Measurements from ENCODE around the gene DAGLA.
A peak's percentile ranks its signal among the peaks of the same experiment; 100 is the strongest.

DAGLA gene

GRCh38 chr11:61785837-61786402, 105.7 kb downstream of the DAGLA start:
- H3K4me3 ChIP-seq (ENCODE audit: low read depth in 1 of 2, low read length in 2 of 2), result no peak overlapping the region
- H3K27me3 ChIP-seq (ENCODE audit: control insufficient read depth in 1 of 2, insufficient read depth in 2 of 2, low read length in 2 of 2), result no peaks in the 10 kb centered on the region
- H3K27ac ChIP-seq (ENCODE audit: low read depth, low read length), result no peak overlapping the region
- H3K36me3 ChIP-seq (ENCODE audit: control insufficient read depth in 1 of 2, insufficient read depth in 2 of 2, low read length in 2 of 2), result peaks cover 39 to 90% of the 10 kb centered on the region in 2 donors
- no peak overlapping the region for H3K9ac ChIP-seq (ENCODE audit: low read depth in 1 of 2, low read length in 2 of 2)
- H3K4me1 ChIP-seq (ENCODE audit: control insufficient read depth in 1 of 2, insufficient read depth in 2 of 2, low read length in 2 of 2), result no peaks in the 10 kb centered on the region
- H3K9me3 ChIP-seq (ENCODE audit: control insufficient read depth in 1 of 2, low read length in 2 of 2), result no peaks in the 10 kb centered on the region

- Histone ChIP-seq H3K4me1 (ENCODE audit: control insufficient read depth in 1 of 2, insufficient read depth in 2 of 2, low read length in 2 of 2) (peaks cover 6 to 9% of the 10 kb centered on the region in 2 donors), H3K27me3 (ENCODE audit: control insufficient read depth in 1 of 2, insufficient read depth in 2 of 2, low read length in 2 of 2) (no peaks in the 10 kb centered on the region), H3K36me3 (ENCODE audit: control insufficient read depth in 1 of 2, insufficient read depth in 2 of 2, low read length in 2 of 2) (peaks cover 39 to 72% of the 10 kb centered on the region in 2 donors), H3K27ac (ENCODE audit: low read depth, low read length) (no peak overlapping the region), H3K9ac (ENCODE audit: low read depth in 1 of 2, low read length in 2 of 2) (no peak overlapping the region), H3K4me3 (ENCODE audit: low read depth in 1 of 2, low read length in 2 of 2) (no peak overlapping the region), H3K9me3 (ENCODE audit: control insufficient read depth in 1 of 2, low read length in 2 of 2) (no peaks in the 10 kb centered on the region)
Observed at GRCh38 chr11:61787928-61788491, 107.8 kb downstream of the DAGLA start.

GRCh38 chr11:61791737-61792309, 111.6 kb downstream of the DAGLA start:
- Histone ChIP-seq H3K27ac (ENCODE audit: low read depth, low read length) (peak overlapping the region; percentile 87), H3K9me3 (ENCODE audit: control insufficient read depth in 1 of 2, low read length in 2 of 2) (no peaks in the 10 kb centered on the region), H3K4me3 (ENCODE audit: low read depth in 1 of 2, low read length in 2 of 2) (peak overlapping the region; percentile 81 to 93), H3K36me3 (ENCODE audit: control insufficient read depth in 1 of 2, insufficient read depth in 2 of 2, low read length in 2 of 2) (peaks cover 24 to 41% of the 10 kb centered on the region in 2 donors), H3K4me1 (ENCODE audit: control insufficient read depth in 1 of 2, insufficient read depth in 2 of 2, low read length in 2 of 2) (peaks cover 16 to 19% of the 10 kb centered on the region in 2 donors), H3K9ac (ENCODE audit: low read depth in 1 of 2, low read length in 2 of 2) (peak overlapping the region; percentile 93 to 98), H3K27me3 (ENCODE audit: control insufficient read depth in 1 of 2, insufficient read depth in 2 of 2, low read length in 2 of 2) (no peaks in the 10 kb centered on the region)

- H3K36me3 ChIP-seq (ENCODE audit: control insufficient read depth in 1 of 2, insufficient read depth in 2 of 2, low read length in 2 of 2), result peaks cover 20 to 34% of the 10 kb centered on the region in 2 donors
- no peaks in the 10 kb centered on the region for H3K27me3 ChIP-seq (ENCODE audit: control insufficient read depth in 1 of 2, insufficient read depth in 2 of 2, low read length in 2 of 2)
- no peaks in the 10 kb centered on the region for H3K9me3 ChIP-seq (ENCODE audit: control insufficient read depth in 1 of 2, low read length in 2 of 2)
- H3K4me1 ChIP-seq (ENCODE audit: control insufficient read depth in 1 of 2, insufficient read depth in 2 of 2, low read length in 2 of 2), result peaks cover 16 to 22% of the 10 kb centered on the region in 2 donors
- H3K9ac ChIP-seq (ENCODE audit: low read depth in 1 of 2, low read length in 2 of 2), result peak within 1 kb of the TSS; percentile 93 to 98
- H3K4me3 ChIP-seq (ENCODE audit: low read depth in 1 of 2, low read length in 2 of 2), result peak within 1 kb of the TSS; percentile 81 to 93
- peak within 1 kb of the TSS; percentile 87 for H3K27ac ChIP-seq (ENCODE audit: low read depth, low read length)
Observed at GRCh38 chr11:61792310-61793082, 112.3 kb downstream of the DAGLA start, which contains the start of the genes FEN1 and TMEM258. TSS of gene FEN1 (plus strand) at chr11:61792911. CDS start at chr11:61795362, 2,451 bp downstream. TSS of gene TMEM258 (minus strand) at chr11:61792599. CDS start at chr11:61792558, 41 bp downstream.

- peak overlapping the region; percentile 93 to 98 for H3K9ac ChIP-seq (ENCODE audit: low read depth in 1 of 2, low read length in 2 of 2)
- peaks cover 15 to 26% of the 10 kb centered on the region in 2 donors for H3K36me3 ChIP-seq (ENCODE audit: control insufficient read depth in 1 of 2, insufficient read depth in 2 of 2, low read length in 2 of 2)
- H3K27me3 ChIP-seq (ENCODE audit: control insufficient read depth in 1 of 2, insufficient read depth in 2 of 2, low read length in 2 of 2), result no peaks in the 10 kb centered on the region
- H3K27ac ChIP-seq (ENCODE audit: low read depth, low read length), result no peak overlapping the region
- no peaks in the 10 kb centered on the region for H3K9me3 ChIP-seq (ENCODE audit: control insufficient read depth in 1 of 2, low read length in 2 of 2)
- peak overlapping the region; percentile 81 to 93 for H3K4me3 ChIP-seq (ENCODE audit: low read depth in 1 of 2, low read length in 2 of 2)
- peaks cover 16 to 24% of the 10 kb centered on the region in 2 donors for H3K4me1 ChIP-seq (ENCODE audit: control insufficient read depth in 1 of 2, insufficient read depth in 2 of 2, low read length in 2 of 2)
Observed at GRCh38 chr11:61793083-61793828, 113.1 kb downstream of the DAGLA start.

GRCh38 chr11:61793829-61794204, 113.6 kb downstream of the DAGLA start:
- Histone ChIP-seq H3K36me3 (ENCODE audit: control insufficient read depth in 1 of 2, insufficient read depth in 2 of 2, low read length in 2 of 2) (peaks cover 15 to 21% of the 10 kb centered on the region in 2 donors), H3K9me3 (ENCODE audit: control insufficient read depth in 1 of 2, low read length in 2 of 2) (no peaks in the 10 kb centered on the region), H3K4me3 (ENCODE audit: low read depth in 1 of 2, low read length in 2 of 2) (peak overlapping the region; percentile 81 to 93), H3K4me1 (ENCODE audit: control insufficient read depth in 1 of 2, insufficient read depth in 2 of 2, low read length in 2 of 2) (peaks cover 16 to 24% of the 10 kb centered on the region in 2 donors), H3K27ac (ENCODE audit: low read depth, low read length) (no peak overlapping the region), H3K9ac (ENCODE audit: low read depth in 1 of 2, low read length in 2 of 2) (peak overlapping the region; percentile 93 to 98), H3K27me3 (ENCODE audit: control insufficient read depth in 1 of 2, insufficient read depth in 2 of 2, low read length in 2 of 2) (no peaks in the 10 kb centered on the region)

- Histone ChIP-seq H3K36me3 (ENCODE audit: control insufficient read depth in 1 of 2, insufficient read depth in 2 of 2, low read length in 2 of 2) (peaks cover 7 to 16% of the 10 kb centered on the region in 2 donors), H3K27ac (ENCODE audit: low read depth, low read length) (no peak overlapping the region), H3K4me3 (ENCODE audit: low read depth in 1 of 2, low read length in 2 of 2) (no peak overlapping the region), H3K9me3 (ENCODE audit: control insufficient read depth in 1 of 2, low read length in 2 of 2) (no peaks in the 10 kb centered on the region), H3K9ac (ENCODE audit: low read depth in 1 of 2, low read length in 2 of 2) (no peak overlapping the region), H3K4me1 (ENCODE audit: control insufficient read depth in 1 of 2, insufficient read depth in 2 of 2, low read length in 2 of 2) (peaks cover 16 to 24% of the 10 kb centered on the region in 2 donors), H3K27me3 (ENCODE audit: control insufficient read depth in 1 of 2, insufficient read depth in 2 of 2, low read length in 2 of 2) (no peaks in the 10 kb centered on the region)
Observed at GRCh38 chr11:61794579-61794978, 114.4 kb downstream of the DAGLA start.

- peaks cover 16 to 24% of the 10 kb centered on the region in 2 donors for H3K4me1 ChIP-seq (ENCODE audit: control insufficient read depth in 1 of 2, insufficient read depth in 2 of 2, low read length in 2 of 2)
- H3K9me3 ChIP-seq (ENCODE audit: control insufficient read depth in 1 of 2, low read length in 2 of 2), result no peaks in the 10 kb centered on the region
- no peak overlapping the region for H3K9ac ChIP-seq (ENCODE audit: low read depth in 1 of 2, low read length in 2 of 2)
- no peak overlapping the region for H3K27ac ChIP-seq (ENCODE audit: low read depth, low read length)
- no peaks in the 10 kb centered on the region for H3K27me3 ChIP-seq (ENCODE audit: control insufficient read depth in 1 of 2, insufficient read depth in 2 of 2, low read length in 2 of 2)
- H3K36me3 ChIP-seq (ENCODE audit: control insufficient read depth in 1 of 2, insufficient read depth in 2 of 2, low read length in 2 of 2), result peaks cover 0 to 7% of the 10 kb centered on the region in 2 donors
- no peak overlapping the region for H3K4me3 ChIP-seq (ENCODE audit: low read depth in 1 of 2, low read length in 2 of 2)
Observed at GRCh38 chr11:61795459-61795858, 115.3 kb downstream of the DAGLA start.

- Histone ChIP-seq H3K9ac (ENCODE audit: low read depth in 1 of 2, low read length in 2 of 2) (no peak overlapping the region), H3K36me3 (ENCODE audit: control insufficient read depth in 1 of 2, insufficient read depth in 2 of 2, low read length in 2 of 2) (peaks cover 0 to 7% of the 10 kb centered on the region in 2 donors), H3K4me1 (ENCODE audit: control insufficient read depth in 1 of 2, insufficient read depth in 2 of 2, low read length in 2 of 2) (peaks cover 16 to 24% of the 10 kb centered on the region in 2 donors), H3K9me3 (ENCODE audit: control insufficient read depth in 1 of 2, low read length in 2 of 2) (no peaks in the 10 kb centered on the region), H3K27ac (ENCODE audit: low read depth, low read length) (no peak overlapping the region), H3K4me3 (ENCODE audit: low read depth in 1 of 2, low read length in 2 of 2) (no peak overlapping the region), H3K27me3 (ENCODE audit: control insufficient read depth in 1 of 2, insufficient read depth in 2 of 2, low read length in 2 of 2) (no peaks in the 10 kb centered on the region)
Observed at GRCh38 chr11:61795876-61796526, 115.8 kb downstream of the DAGLA start.
